ENCODE results near the gene KRT76.

GRCh38 chr12:52742822-52743457 lies 34.2 kb downstream of the KRT76 start:
- TF ChIP-seq CTCF (conservative IDR thresholded peaks at IDR 0.05; ENCODE audit: low read depth in 2 of 2) (no peak), REST (IDR thresholded peaks at IDR 0.05; ENCODE audit: unreplicated experiment) (no peak), EZH2 (IDR thresholded peaks at IDR 0.05; ENCODE audit: low read depth, unreplicated experiment) (no peak), ZNF331 (CRISPR knock-in tag; IDR thresholded peaks at IDR 0.05; ENCODE audit: low read depth) (no peak), ETS1 (IDR thresholded peaks at IDR 0.05) (no peak), ZNF114 (CRISPR knock-in tag; IDR thresholded peaks at IDR 0.05) (no peak), CREB1 (CRISPR knock-in tag; IDR thresholded peaks at IDR 0.05; ENCODE audit: low read depth) (no peak), POLR2AphosphoS5 (IDR thresholded peaks at IDR 0.05; ENCODE audit: low read depth) (no peak), EZH2phosphoT487 (IDR thresholded peaks at IDR 0.05; ENCODE audit: unreplicated experiment) (no peak), JUNB (IDR thresholded peaks at IDR 0.05; ENCODE audit: unreplicated experiment) (no peak), ZNF462 (CRISPR knock-in tag; IDR thresholded peaks at IDR 0.05) (no peak)

All from GM23338 (cell line).